Measurements from ENCODE around the gene OTC.

The OTC gene

DNA sequence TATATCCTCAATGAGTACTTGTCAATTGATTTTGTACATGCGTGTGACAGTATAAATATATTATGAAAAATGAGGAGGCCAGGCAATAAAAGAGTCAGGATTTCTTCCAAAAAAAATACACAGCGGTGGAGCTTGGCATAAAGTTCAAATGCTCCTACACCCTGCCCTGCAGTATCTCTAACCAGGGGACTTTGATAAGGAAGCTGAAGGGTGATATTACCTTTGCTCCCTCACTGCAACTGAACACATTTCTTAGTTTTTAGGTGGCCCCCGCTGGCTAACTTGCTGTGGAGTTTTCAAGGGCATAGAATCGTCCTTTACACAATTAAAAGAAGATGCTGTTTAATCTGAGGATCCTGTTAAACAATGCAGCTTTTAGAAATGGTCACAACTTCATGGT lies at the start of gene OTC:
Gene OTC (plus strand): TSS at position 243 of the 400 bp plus-strand sequence. CDS start 93 bp downstream, at position 336.
- DNase-seq (ENCODE audit: low spot score) = no peak
- in situ Hi-C loops (cut with MboI; ENCODE audit: low pct_unique_long_range_greater_than_20kb, low sequenced_read_pairs, unreplicated experiment) = no loop called here
- TF ChIP-seq, protein P1, sequence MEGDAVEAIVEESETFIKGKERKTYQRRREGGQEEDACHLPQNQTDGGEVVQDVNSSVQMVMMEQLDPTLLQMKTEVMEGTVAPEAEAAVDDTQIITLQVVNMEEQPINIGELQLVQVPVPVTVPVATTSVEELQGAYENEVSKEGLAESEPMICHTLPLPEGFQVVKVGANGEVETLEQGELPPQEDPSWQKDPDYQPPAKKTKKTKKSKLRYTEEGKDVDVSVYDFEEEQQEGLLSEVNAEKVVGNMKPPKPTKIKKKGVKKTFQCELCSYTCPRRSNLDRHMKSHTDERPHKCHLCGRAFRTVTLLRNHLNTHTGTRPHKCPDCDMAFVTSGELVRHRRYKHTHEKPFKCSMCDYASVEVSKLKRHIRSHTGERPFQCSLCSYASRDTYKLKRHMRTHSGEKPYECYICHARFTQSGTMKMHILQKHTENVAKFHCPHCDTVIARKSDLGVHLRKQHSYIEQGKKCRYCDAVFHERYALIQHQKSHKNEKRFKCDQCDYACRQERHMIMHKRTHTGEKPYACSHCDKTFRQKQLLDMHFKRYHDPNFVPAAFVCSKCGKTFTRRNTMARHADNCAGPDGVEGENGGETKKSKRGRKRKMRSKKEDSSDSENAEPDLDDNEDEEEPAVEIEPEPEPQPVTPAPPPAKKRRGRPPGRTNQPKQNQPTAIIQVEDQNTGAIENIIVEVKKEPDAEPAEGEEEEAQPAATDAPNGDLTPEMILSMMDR (IDR thresholded peaks at IDR 0.05; ENCODE audit: extremely low read depth, insufficient read depth, missing control alignments) = no peak

DNA sequence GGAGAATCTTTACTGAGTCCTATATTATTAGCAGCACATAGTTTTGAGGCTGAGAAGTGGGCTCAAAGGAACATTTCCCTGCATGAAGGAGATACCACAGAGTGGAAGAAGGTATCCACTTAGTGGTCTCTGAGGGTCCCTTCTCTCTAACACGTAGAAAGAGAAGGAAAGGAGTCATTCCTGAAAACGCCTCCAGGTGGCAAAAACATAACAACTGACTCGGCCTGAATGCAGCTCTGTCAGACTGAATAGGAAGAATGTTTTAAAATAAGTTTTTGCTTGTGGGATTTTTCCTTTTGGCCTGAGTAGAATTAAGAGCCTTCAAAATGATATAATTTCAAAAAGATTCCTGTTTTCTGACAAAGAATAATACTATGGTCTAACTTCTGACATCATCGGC lies 48.4 kb upstream of the OTC start:
- TF ChIP-seq, protein P1 (IDR thresholded peaks at IDR 0.05; ENCODE audit: extremely low read depth, insufficient read depth, missing control alignments) = no peak
- DNase-seq (ENCODE audit: low spot score) = no peak
- in situ Hi-C loops (cut with MboI; ENCODE audit: low pct_unique_long_range_greater_than_20kb, low sequenced_read_pairs, unreplicated experiment) = no loop called here

DNA sequence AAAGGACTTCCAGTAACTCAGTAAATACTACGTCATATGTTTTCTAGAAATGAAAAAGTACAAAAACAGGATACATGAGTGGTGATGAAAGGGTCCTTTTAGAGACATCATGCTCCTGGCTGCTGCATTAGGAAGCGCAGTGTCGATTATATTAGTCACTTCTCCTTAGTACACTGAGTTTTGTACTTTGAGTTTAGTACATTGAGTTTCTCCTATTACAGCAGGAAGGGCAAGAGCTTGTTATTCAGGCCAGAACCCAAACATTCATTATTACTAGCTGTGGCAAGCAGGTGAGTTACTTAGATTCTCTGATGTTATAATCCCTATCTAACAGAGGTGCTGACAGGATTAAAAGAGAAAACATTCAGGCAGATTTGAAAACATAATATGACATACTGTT lies 46.4 kb upstream of the OTC start:
- TF ChIP-seq, protein P1 (IDR thresholded peaks at IDR 0.05; ENCODE audit: extremely low read depth, insufficient read depth, missing control alignments) = no peak
- DNase-seq (ENCODE audit: low spot score) = no peak
- in situ Hi-C loops (cut with MboI; ENCODE audit: low pct_unique_long_range_greater_than_20kb, low sequenced_read_pairs, unreplicated experiment) = no loop called here

DNA sequence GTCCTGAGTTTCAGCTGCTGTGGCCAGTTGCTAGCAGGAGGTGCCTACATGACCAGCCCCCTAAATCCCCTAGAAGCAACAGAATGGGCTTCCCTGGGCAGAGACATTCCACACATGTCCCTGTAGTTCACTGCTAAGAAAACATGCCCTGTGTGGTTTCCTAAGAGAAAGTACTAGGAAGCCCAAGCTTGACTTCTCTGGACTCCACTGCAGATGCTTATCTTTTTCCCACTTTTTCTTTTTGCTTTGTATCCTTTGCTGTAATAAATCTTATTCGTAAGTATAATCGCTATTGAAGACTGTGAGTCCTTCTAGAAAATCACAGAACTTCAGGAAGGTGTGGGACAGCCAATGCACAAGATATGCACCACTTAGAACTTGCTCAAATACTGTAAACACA lies 40.7 kb upstream of the OTC start:
- TF ChIP-seq, protein P1 (IDR thresholded peaks at IDR 0.05; ENCODE audit: extremely low read depth, insufficient read depth, missing control alignments) = no peak
- in situ Hi-C loops (cut with MboI; ENCODE audit: low pct_unique_long_range_greater_than_20kb, low sequenced_read_pairs, unreplicated experiment) = no loop called here

DNA sequence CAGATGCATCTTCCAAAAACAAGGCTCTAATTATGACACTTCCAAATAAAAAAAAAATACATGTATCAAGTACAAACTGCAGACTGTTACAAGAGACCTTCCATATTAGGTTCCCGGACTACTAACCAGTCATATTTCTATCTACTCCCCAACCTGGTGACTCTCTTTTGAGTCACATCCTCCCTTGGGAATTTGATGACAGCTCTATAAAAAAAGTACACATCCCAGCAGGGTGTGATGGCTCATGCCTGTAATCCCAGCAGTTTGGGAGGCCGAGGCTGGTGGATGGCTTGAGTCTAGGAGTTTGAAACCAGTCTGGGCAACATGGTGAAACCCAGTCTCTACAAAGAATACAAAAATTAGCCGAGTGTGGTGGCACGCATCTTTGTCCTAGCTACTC lies 40.0 kb upstream of the OTC start:
- DNase-seq (ENCODE audit: low spot score) = no peak
- in situ Hi-C loops (cut with MboI; ENCODE audit: low pct_unique_long_range_greater_than_20kb, low sequenced_read_pairs, unreplicated experiment) = no loop called here
- TF ChIP-seq, protein P1 (IDR thresholded peaks at IDR 0.05; ENCODE audit: extremely low read depth, insufficient read depth, missing control alignments) = no peak

More for the DNA sequence above, 40.7 kb upstream of the OTC start:
- no peak for DNase-seq (ENCODE audit: low spot score)

DNA sequence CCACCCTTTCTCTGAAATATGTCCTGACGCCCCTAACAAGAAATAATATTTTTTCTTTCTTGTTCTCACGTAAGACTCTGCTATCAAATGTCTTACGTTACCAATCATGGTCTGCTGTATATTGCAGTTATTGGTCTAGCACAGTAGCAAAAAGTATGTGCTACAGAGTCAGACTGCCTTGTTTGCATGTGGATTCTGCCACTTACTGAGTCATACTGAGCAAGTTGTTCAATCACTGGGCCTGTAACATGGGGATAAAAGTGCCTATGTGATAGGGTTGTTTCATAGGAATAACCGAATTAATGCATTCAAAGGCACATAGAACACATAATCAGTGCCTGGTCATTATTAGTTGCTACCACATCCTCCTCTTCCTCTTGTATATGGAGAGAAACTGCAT lies 39.2 kb upstream of the OTC start:
- in situ Hi-C loops (cut with MboI; ENCODE audit: low pct_unique_long_range_greater_than_20kb, low sequenced_read_pairs, unreplicated experiment) = no loop called here
- no peak for DNase-seq (ENCODE audit: low spot score)
- TF ChIP-seq, protein P1 (IDR thresholded peaks at IDR 0.05; ENCODE audit: extremely low read depth, insufficient read depth, missing control alignments) = no peak

DNA sequence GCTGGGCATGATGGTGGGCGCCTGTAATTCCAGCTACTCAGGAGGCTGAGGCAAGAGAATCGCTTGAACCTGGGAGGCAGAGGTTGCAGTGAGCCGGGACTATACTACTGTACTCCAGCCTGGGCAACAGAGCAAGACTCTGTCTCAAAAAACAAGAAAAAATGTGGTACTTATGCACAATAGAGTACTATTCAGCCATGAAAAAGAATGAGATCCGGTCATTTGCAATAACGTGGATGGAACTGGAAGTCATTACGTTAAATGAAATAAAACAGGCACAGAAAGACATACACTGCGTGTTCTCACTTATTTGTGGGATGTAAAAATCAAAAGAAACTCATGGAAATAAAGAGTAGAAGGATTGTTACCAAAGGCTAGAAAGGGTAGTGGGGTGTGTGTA lies 37.2 kb upstream of the OTC start:
- no peak for DNase-seq (ENCODE audit: low spot score)
- in situ Hi-C loops (cut with MboI; ENCODE audit: low pct_unique_long_range_greater_than_20kb, low sequenced_read_pairs, unreplicated experiment) = no loop called here
- TF ChIP-seq, protein P1 (IDR thresholded peaks at IDR 0.05; ENCODE audit: extremely low read depth, insufficient read depth, missing control alignments) = no peak

Data from GM13977 (cell line).